SU-DHL-6 (cell line): ENCODE measurements around the gene ANO10.

ENCODE experiments used
- H2AFZ ChIP-seq: fragments of 200-600 bp; sonication (generic); 2 replicates; pipeline ENCODE4 v1.6.1; 2014; ENCODE audit warnings: low read depth, mild to moderate bottlenecking, moderate library complexity, mixed read lengths, antibody characterized with exemption, low read length; ENCODE audit not compliant: severe bottlenecking
- H3F3A ChIP-seq: fragments of 200-600 bp; shearing (Covaris generic); 2 replicates; pipeline ENCODE4 v1.6.0; 2016; ENCODE audit warnings: antibody characterized with exemption, mild to moderate bottlenecking; ENCODE audit not compliant: insufficient read depth
- H3K27ac ChIP-seq: fragments of 200-600 bp; sonication (generic); 2 replicates; pipeline ENCODE4 v1.5.1; 2016; ENCODE audit warnings: low read depth, mild to moderate bottlenecking, low read length, moderate library complexity, mixed read lengths
- H3K27me3 ChIP-seq: fragments of 200-600 bp; sonication (generic), shearing (Covaris generic); 2 replicates; pipeline ENCODE4 v1.6.0; 2014; ENCODE audit warnings: mild to moderate bottlenecking, low read length
- H3K36me3 ChIP-seq: fragments of 200-600 bp; sonication (generic); 2 replicates; pipeline ENCODE4 v1.6.1; 2014; ENCODE audit warnings: mild to moderate bottlenecking, low read length, mixed read lengths
- H3K4me2 ChIP-seq: fragments of 300-600, 200-600 bp; shearing (Covaris generic), sonication (generic); 2 replicates; pipeline ENCODE4 v1.6.0; 2014; ENCODE audit warnings: low read length, low read depth, mild to moderate bottlenecking; ENCODE audit not compliant: poor library complexity, severe bottlenecking
- H3K4me3 ChIP-seq: fragments of 200-600 bp; sonication (generic); 2 replicates; pipeline ENCODE4 v1.5.1; 2014; ENCODE audit warnings: antibody characterized with exemption, low read length, mild to moderate bottlenecking, mixed read lengths; ENCODE audit not compliant: insufficient read depth, poor library complexity, severe bottlenecking
- H3K79me2 ChIP-seq: fragments of 200-600 bp; sonication (generic); 2 replicates; pipeline ENCODE4 v1.6.1; 2014; ENCODE audit warnings: mild to moderate bottlenecking, low read length, moderate library complexity; ENCODE audit not compliant: insufficient read depth
- H3K9ac ChIP-seq: fragments of 200-600 bp; sonication (generic); 2 replicates; pipeline ENCODE4 v1.7.0; 2014; ENCODE audit warnings: mild to moderate bottlenecking, low read length
- H3K9me2 ChIP-seq: fragments of 200-600 bp; sonication (generic); replicated peaks from 2 replicates; pipeline ENCODE4 v1.6.1; 2014; ENCODE audit warnings: low read length; ENCODE audit not compliant: insufficient read depth
- H3K9me3 ChIP-seq: fragments of 200-600 bp; sonication (generic); 2 replicates; pipeline ENCODE4 v1.6.1; 2014; ENCODE audit warnings: low read length, mixed read lengths; ENCODE audit not compliant: insufficient read depth
- H4K20me1 ChIP-seq: fragments of 200-600 bp; sonication (generic); 2 replicates; pipeline ENCODE4 v1.6.1; 2014; ENCODE audit warnings: low read depth, mild to moderate bottlenecking, antibody characterized with exemption, low read length, moderate library complexity, mixed read lengths
- CTCF ChIP-seq: fragments of 200-600 bp; sonication (generic); IDR thresholded peaks from one replicate; pipeline ENCODE4 v1.5.1; 2017; ENCODE audit warnings: antibody characterized with exemption, mild to moderate bottlenecking, low read length, moderate library complexity; ENCODE audit not compliant: insufficient read depth, poor library complexity, severe bottlenecking
- EZH2phosphoT487 ChIP-seq: fragments of 200-600 bp; sonication (generic), shearing (Covaris generic); conservative IDR thresholded peaks from 2 replicates; pipeline ENCODE4 v1.6.1; 2018; ENCODE audit warnings: mild to moderate bottlenecking, antibody characterized with exemption, low read length, moderate library complexity, mixed read lengths

ANO10 gene

GRCh38 chr3:43343815-43344214 lies 278.0 kb downstream of the ANO10 start:
- H3K27ac ChIP-seq: no peak overlapping the region
- H3F3A ChIP-seq: no peaks in the 10 kb centered on the region
- TF ChIP-seq CTCF: no peak
- TF ChIP-seq EZH2phosphoT487: no peak
- H3K4me2 ChIP-seq: no peak overlapping the region
- no peaks in the 10 kb centered on the region for H3K27me3 ChIP-seq
- H3K79me2 ChIP-seq: no peaks in the 10 kb centered on the region
- H3K9me2 ChIP-seq: no peaks in the 10 kb centered on the region
- no peak overlapping the region for H2AFZ ChIP-seq
- peaks cover 3% of the 10 kb centered on the region; the same call in 1 of the 2 replicates for H3K9me3 ChIP-seq
- no peaks in the 10 kb centered on the region for H4K20me1 ChIP-seq
- no peak overlapping the region for H3K9ac ChIP-seq
- peaks cover 9% of the 10 kb centered on the region; the same call in 1 of the 2 replicates for H3K36me3 ChIP-seq
- H3K4me3 ChIP-seq: no peak overlapping the region

GRCh38 chr3:43343185-43343584 lies 278.6 kb downstream of the ANO10 start:
- H3K9me2 ChIP-seq: no peaks in the 10 kb centered on the region
- no peaks in the 10 kb centered on the region for H3K27me3 ChIP-seq
- no peaks in the 10 kb centered on the region for H3K79me2 ChIP-seq
- TF ChIP-seq CTCF: no peak
- no peak for TF ChIP-seq EZH2phosphoT487
- no peaks in the 10 kb centered on the region for H3F3A ChIP-seq
- H3K4me3 ChIP-seq: no peak overlapping the region
- H3K27ac ChIP-seq: no peak overlapping the region
- peaks cover 15% of the 10 kb centered on the region for H3K36me3 ChIP-seq
- H3K9me3 ChIP-seq: peaks cover 8% of the 10 kb centered on the region; the same call in 1 of the 2 replicates
- no peaks in the 10 kb centered on the region for H4K20me1 ChIP-seq
- H3K9ac ChIP-seq: no peak overlapping the region
- no peak overlapping the region for H2AFZ ChIP-seq
- H3K4me2 ChIP-seq: no peak overlapping the region

- Histone ChIP-seq H3K9ac (no peak overlapping the region), H3K9me3 (peaks cover 18% of the 10 kb centered on the region; the same call in 1 of the 2 replicates), H3K36me3 (peaks cover 24% of the 10 kb centered on the region), H3K9me2 (no peaks in the 10 kb centered on the region), H3K27ac (no peak overlapping the region), H3K79me2 (no peaks in the 10 kb centered on the region), H3K4me2 (no peak overlapping the region), H3F3A (no peaks in the 10 kb centered on the region), H3K4me3 (no peak overlapping the region), H2AFZ (no peak overlapping the region), H3K27me3 (no peaks in the 10 kb centered on the region), H4K20me1 (no peaks in the 10 kb centered on the region)
- TF ChIP-seq CTCF (no peak), EZH2phosphoT487 (no peak)
Observed at GRCh38 chr3:43341788-43342187, 280.0 kb downstream of the ANO10 start.
